Measurements from ENCODE around the gene RIPOR2. TPM values are rescaled to one million over a fixed set of nuclear protein-coding genes. Genes with fewer than 3 reads are reported as not detected.

Gene RIPOR2, protein sequence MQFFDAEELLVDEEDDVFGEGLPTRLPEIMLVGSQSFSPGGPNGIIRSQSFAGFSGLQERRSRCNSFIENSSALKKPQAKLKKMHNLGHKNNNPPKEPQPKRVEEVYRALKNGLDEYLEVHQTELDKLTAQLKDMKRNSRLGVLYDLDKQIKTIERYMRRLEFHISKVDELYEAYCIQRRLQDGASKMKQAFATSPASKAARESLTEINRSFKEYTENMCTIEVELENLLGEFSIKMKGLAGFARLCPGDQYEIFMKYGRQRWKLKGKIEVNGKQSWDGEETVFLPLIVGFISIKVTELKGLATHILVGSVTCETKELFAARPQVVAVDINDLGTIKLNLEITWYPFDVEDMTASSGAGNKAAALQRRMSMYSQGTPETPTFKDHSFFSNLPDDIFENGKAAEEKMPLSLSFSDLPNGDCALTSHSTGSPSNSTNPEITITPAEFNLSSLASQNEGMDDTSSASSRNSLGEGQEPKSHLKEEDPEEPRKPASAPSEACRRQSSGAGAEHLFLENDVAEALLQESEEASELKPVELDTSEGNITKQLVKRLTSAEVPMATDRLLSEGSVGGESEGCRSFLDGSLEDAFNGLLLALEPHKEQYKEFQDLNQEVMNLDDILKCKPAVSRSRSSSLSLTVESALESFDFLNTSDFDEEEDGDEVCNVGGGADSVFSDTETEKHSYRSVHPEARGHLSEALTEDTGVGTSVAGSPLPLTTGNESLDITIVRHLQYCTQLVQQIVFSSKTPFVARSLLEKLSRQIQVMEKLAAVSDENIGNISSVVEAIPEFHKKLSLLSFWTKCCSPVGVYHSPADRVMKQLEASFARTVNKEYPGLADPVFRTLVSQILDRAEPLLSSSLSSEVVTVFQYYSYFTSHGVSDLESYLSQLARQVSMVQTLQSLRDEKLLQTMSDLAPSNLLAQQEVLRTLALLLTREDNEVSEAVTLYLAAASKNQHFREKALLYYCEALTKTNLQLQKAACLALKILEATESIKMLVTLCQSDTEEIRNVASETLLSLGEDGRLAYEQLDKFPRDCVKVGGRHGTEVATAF
- not detected in 2 replicates for total RNA-seq (2014; rRNA removed; shearing (Covaris generic))
- polyA plus RNA-seq (2015; cell fraction: cytosol; rRNA removed) = not detected in 2 replicates
- not detected in 2 replicates for polyA plus RNA-seq (2015; cell fraction: nucleus; rRNA removed)

GRCh38 chr6:24935366-24936152, at the start of gene RIPOR2:
TSS of gene RIPOR2 (minus strand) at chr6:24935960. CDS start at chr6:24935898, 62 bp downstream.
- DNase-seq (ENCODE audit: low read depth) = no peak

DNA sequence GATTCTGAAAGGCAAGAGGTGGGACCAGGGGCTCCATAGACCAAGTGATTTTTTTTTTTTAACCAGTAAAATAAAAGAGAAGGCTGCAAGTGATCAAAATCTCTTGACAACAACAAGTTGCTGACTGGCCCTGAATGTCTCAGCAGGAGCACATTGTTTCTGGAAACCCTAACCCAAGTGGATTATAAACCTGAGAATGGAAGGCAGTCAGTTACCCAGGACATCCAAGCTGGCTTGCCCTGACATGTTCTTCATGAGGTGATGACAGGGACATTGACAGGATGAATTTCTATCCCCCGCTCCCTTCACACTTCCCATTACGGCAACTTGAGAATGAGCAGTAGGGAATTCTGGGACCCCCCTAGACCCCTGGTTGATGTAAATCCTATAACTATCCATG, 49.6 kb upstream of the RIPOR2 start:
- no peak for DNase-seq (ENCODE audit: low read depth)

GRCh38 chr6:24982231-24982630, 46.5 kb upstream of the RIPOR2 start:
- DNase-seq (ENCODE audit: low read depth) = no peak

DNA sequence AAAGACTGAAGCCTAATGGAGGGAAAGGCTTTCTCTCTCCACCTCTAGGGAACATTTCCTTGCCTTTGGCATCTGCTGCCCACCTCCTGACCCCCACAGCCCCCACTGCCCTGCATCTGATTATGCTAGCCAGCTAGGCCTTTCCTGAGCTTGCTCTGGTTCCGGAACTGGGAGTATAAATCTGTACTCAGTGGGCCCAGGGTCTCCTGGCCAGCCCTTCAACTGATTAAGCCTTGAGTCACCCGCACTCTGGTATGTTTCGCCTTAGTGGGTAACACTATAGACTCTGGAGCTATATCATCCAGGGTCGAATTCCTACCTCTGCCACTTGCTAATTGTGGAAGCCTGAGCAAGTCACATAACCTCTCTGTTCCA, 45.6 kb upstream of the RIPOR2 start:
- peak; percentile 31 for DNase-seq (ENCODE audit: low read depth)

- no peak for DNase-seq (ENCODE audit: low read depth)
These were observed 45.0 kb upstream of the RIPOR2 start for GRCh38 chr6:24980507-24981385.

- no peak for DNase-seq (ENCODE audit: low read depth)
These were observed 43.4 kb upstream of the RIPOR2 start for GRCh38 chr6:24979176-24979575.

GRCh38 chr6:24974182-24975171, 38.7 kb upstream of the RIPOR2 start:
- no peak for DNase-seq (ENCODE audit: low read depth)

GRCh38 chr6:24972311-24972958, 36.7 kb upstream of the RIPOR2 start:
- no peak for DNase-seq (ENCODE audit: low read depth)

- no peak for DNase-seq (ENCODE audit: low read depth)
These were observed 35.3 kb upstream of the RIPOR2 start for GRCh38 chr6:24971067-24971466.

- no peak for DNase-seq (ENCODE audit: low read depth)
These were observed 33.6 kb upstream of the RIPOR2 start for GRCh38 chr6:24969343-24969860.

DNA sequence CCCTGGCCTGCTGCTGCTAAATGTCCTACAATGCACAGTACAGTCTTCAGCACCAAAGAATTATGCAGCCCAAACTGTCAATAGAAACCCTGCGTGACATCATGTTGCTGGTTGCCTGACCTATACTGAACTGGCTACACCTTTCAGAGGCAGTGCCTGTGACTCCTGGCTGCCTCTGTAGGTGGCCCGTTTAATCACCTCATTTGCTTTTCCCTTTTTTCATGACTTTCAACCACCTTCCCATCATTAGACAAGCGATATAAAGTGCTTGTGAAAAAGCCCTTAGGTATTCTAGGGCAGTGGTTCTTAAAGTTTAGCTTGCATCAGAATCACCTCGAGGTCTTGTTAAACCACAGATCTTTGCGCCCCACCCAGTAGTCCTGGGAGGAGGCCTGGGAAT, 33.0 kb upstream of the RIPOR2 start:
- DNase-seq (ENCODE audit: low read depth) = no peak

GRCh38 chr6:24967211-24967610, 31.5 kb upstream of the RIPOR2 start:
- DNase-seq (ENCODE audit: low read depth) = no peak

- DNase-seq (ENCODE audit: low read depth) = no peak
These were observed 30.6 kb upstream of the RIPOR2 start for GRCh38 chr6:24966381-24966780.

DNA sequence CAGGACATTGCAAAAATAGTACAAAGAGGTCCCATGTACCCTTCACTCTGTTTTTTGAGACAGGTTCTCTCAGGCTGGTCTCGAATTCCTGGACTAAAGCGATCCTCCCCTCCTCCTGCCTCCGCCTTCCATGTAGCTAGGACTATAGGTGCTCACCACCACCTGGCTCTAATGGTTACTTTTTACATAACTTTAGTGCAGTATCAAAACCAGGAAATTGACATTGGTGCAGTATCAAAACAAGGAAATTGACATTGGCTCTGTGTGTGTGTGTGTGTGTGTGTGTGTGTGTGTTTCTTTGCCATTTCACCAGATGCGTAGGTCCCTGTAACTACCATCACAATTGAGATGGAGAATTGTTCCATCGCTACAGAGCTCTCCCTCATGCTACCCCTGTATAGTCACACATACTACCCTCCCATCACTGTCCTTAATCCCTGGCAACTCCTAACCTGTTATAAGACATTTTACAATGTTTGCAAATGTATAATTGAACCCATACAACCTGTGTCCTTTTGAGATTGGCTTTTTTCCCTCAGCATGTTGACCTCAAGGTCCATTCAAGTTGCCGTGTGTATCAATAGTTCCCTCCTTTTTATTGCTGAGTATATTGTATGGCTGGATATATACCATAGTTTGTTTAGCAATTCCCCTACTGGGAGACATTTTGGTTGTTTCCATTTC, 28.3 kb upstream of the RIPOR2 start:
- DNase-seq (ENCODE audit: low read depth) = no peak

DNA sequence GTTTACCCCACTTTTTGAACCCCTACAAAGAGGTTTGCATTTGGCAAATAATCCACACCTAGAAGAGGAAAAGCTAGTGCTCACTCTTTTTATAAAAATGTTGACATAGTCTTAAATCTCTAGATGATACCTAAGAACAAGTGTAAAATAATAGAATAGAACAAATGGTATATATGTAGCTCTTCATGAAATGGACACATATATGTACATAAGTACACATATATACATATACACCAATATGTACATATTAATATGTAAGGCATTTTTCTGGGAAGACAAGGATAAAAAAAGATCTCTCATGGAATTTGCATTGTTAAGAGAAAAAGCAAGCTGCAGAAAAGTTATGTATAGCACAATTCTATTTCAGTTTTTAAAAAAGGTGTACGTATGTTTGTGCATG, 27.6 kb upstream of the RIPOR2 start:
- no peak for DNase-seq (ENCODE audit: low read depth)

- DNase-seq (ENCODE audit: low read depth) = no peak
These were observed 26.1 kb upstream of the RIPOR2 start for GRCh38 chr6:24961852-24962251.

DNA sequence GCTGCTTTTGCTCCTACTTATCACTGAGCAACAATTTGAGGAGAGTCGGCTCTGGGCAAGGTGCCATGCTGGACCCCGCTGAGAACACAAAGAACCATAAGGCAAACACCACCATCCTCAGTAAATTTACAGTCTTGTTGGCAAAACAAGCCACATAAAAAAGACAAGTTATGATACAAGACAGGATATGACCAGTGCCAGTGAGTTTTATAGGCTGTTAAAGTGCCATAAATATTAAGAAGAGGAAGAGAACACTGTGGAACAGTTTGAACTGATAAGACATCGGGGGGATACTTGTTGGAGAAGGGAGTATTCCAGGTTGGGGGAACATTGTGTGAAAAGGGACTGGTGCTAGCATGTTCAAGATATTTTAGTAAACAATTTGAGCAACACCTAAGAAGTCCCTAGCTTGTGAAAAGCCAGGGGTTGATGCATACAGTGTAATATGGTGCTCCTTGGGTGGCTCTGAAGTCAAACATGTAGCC, 25.3 kb upstream of the RIPOR2 start:
- DNase-seq (ENCODE audit: low read depth) = no peak

All from HT1080 (cell line).